GM21447 (cell line): ENCODE data around the gene TRMT1.

Experiments
- ATAC-seq: cut with Tn5 transposase; IDR thresholded peaks from one replicate; pipeline ENCODE4 v1.9.1; 2021; ENCODE audit not compliant: unreplicated experiment

TRMT1 gene

GRCh38 chr19:13074378-13074777, 42.2 kb downstream of the TRMT1 start:
- no peak for ATAC-seq

DNA sequence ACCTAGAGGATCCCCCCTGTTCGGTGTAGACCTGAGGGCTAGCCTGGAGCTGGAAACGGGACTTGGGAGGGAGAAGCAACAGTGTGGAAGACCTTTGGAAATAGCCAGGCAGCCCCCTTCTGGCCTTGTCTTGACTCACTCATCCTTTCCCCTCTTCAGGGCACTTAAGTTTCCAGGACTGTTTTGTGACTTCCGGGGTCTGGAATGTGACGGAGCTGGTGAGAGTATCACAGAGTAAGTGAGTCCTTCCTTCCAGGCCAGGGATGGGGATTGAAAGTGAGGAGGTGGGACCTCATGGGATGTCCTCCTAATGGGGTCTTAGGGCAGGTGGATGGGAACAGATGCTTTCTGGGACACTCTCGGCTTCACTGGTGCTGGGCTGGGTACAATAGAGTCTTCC, 43.3 kb downstream of the TRMT1 start:
- no peak for ATAC-seq

DNA sequence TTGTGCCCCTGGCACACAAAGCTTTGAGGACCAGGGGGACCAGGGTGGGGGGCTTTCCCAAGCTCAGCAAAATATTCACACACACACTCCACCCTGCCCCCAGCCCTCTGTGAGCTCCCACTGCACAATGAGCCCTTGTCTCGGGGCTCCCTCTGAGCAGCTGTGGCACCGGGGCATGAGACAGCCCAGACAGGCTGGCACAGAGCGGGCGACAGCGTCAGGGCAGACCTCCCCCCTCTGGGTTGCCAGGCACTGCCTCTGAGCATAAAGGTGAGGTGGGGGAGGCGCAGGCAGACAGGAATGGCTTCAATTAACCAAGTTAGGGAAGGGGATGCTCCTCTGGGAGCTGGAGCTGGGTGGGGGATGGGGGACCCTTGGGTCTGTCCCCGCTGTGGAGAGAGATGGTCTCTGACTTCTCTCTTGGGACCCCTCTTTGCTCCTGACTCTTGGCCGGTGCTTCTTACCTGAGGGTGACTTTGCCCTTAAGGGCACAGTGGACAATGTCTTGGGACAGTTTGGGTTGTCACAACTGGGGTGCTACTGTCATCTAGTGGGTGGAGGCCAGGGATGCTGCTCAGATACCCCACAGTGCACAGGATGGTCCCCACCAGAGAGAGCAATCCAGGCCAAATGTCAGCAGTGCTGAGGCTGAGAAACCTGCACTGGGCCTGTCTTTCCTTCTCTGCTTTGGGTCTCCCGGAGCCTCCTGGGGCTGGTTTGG, 44.2 kb downstream of the TRMT1 start:
- ATAC-seq = no peak

GRCh38 chr19:13071444-13072187, 44.9 kb downstream of the TRMT1 start:
- no peak for ATAC-seq

DNA sequence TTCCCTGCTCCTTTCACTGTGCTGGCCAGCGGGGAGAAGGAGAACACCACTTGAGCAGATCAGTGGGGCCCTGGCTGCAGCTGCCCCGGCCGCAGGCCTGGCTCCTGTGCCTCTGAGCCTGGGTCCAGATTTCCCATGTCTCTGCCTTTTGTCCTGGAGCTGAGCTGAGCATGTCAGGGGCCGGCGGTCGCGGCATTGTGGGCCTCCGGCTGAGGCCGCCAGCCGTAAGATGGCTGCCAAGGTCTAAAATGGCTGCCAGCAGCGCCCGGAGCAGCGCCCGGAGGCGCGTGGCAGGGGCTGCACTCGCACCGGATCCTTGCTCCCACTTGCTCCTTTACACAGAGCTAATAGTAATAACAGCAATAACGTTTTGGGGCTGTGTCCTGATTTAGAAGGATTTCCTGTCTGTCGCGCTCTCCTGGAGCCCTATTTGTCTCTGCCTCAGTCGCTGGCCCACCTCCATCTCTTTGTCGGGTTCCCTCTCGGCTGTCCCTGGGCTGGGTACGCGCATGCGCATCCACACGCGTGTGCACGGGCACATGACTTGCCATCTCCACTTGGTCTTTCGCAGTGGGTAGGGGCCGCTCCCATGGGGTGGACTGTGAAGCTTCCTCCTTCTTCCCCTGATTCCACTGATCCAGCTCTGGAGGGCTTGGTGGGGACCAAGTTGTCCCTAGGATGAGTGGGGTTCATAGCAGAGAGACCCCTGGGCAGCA, 46.0 kb downstream of the TRMT1 start:
- ATAC-seq = no peak

- no peak for ATAC-seq
Measured at GRCh38 chr19:13069415-13070359, 46.9 kb downstream of the TRMT1 start.

DNA sequence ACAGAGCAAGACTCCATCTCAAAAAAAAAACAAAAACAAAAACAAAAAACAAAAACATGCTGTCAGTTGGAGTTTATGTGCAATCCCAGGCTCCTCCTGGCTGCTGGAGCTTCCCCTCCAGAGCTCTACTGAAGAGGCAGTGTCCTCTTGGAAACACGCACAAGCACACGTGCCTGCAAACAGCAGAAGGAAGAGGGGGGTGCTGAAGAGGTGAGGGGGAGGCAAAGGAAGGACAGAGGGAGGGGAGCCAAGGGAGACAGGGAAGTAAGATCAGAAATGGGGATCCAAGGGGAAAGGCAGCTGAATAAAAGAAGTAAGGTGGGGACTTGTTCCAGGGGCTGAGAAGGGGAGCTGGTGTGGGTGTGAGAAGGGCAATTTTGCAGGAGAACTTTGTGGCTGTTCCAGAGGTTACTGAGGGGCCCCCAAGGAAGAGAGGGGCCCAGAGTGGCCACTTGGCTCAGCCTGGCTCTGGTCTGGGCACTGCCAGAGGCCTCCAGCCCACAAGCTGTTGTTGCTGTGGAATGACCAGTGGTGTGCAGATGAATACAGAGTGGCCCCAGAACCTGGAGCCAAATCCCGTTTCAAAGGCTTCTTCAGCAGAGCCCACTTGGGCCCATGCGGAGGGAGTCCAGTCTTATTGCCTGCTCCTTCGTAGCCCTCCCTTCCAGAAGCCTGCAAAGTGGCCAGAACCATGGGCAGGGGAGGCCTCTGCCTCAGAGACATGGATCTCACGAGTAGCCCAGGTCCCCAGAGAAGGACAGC, 48.3 kb downstream of the TRMT1 start:
- no peak for ATAC-seq

DNA sequence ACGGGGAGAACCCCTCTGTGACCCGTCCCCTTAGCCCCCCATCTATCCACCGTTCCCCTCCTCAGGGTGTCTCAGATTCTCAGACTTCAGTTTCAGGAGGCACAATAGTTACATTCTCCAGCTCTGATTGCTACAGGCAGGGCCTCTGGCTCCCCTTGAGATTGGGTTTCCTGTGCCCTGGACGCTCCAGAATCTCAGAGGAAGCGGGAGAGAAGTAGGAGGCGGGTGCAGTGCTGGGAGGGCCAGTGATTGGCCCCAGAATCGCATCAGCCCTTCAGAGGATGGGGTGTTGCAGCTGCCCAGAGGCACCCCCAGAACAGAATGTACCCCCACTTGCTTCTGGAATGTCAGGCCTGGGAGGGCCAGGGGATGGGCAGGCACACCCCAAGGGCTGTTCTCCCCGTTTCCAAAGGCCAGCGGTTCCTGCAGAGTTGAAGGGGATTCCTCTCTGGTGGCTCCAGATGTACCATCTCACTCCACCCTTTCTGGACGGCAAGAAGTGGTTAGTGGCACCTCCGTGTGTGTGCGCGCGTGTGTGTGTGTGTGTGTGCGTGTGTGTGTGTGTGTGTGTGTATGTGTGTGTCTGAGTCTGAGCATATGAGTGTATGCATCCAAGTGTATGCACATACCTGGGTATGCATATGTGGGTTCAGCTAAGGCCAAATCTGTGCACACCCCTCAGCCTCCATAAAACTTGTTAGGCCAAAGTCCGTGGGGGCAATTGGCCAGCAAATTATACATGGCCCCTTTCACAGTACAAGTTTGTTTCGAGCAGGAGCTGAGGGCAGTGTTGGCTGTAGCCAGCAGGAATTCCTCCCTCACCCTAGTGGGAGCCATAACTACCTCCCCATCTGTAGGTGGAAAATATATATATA, 49.4 kb downstream of the TRMT1 start:
- no peak for ATAC-seq

DNA sequence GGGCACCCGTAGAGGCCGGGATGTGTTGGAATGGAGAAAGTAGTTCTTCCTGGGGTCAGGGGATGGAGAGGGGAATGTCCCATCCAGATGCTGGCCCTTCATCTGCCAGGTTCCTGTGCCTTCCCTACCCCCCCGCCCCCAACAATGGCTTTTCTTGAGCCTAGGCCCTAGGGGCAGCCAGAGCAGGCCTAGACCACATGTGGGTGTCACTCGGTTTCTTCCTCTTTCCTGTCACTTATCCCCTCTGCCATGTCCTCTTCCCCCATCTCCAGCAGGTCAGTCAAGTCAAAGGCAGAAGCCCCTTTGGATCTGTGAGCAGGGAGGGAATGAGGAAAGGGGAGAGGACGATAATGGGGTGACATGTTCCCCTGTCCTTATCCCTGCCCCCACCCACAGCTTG, 50.3 kb downstream of the TRMT1 start:
- ATAC-seq = no peak

DNA sequence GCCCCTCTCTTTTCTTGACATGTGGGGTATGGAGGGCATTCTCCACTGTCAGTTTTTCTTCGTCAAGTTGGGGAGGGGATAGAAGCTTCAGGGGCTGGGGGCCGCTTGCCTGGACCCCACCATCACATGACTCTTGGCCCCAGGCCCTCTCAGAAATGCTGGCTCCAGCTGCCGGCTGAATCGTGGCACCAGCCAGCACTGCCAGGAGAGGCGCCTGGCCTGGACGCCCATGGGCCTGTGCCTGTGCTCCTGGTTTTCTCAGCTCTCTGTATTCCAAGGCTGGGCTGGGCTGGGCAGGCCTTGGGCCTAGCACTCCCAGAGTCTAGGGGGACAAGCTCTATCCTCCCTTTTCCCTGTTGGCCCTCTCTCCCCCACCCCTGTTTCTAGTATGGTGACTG, 52.4 kb downstream of the TRMT1 start:
- ATAC-seq = no peak

DNA sequence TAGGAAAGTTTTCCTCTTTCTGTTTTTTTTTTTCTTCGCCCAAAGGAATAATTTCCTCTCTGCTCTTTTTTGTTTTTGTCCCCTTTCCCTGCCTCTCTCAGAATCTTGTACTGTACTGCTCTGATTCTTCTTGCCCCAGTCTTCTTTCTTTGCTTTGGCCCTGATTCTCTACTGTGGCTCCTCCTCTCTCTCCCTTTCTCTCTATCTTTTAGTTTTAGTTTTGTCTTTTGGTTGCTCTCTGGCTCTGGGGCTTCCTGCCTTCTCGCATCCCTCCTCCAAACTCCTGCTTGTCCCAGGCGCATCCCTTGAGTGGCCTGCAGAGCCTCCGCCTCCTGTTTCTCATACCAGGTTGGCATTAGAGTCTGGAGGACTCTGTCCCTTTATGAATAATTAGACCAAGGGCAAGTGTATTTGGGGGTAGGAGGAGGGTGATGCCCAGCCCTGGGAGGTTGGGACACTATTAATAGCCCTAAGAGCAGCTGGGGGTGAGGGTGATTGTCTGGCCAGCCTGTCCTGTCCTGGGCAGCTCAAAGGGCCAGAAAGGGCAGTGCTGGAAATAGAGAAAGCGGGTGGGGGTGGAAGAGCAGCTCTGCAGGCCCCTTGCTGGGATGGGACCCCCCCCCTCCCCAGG, 53.0 kb downstream of the TRMT1 start:
- no peak for ATAC-seq

GRCh38 chr19:13062317-13062716, 54.2 kb downstream of the TRMT1 start:
- no peak for ATAC-seq

DNA sequence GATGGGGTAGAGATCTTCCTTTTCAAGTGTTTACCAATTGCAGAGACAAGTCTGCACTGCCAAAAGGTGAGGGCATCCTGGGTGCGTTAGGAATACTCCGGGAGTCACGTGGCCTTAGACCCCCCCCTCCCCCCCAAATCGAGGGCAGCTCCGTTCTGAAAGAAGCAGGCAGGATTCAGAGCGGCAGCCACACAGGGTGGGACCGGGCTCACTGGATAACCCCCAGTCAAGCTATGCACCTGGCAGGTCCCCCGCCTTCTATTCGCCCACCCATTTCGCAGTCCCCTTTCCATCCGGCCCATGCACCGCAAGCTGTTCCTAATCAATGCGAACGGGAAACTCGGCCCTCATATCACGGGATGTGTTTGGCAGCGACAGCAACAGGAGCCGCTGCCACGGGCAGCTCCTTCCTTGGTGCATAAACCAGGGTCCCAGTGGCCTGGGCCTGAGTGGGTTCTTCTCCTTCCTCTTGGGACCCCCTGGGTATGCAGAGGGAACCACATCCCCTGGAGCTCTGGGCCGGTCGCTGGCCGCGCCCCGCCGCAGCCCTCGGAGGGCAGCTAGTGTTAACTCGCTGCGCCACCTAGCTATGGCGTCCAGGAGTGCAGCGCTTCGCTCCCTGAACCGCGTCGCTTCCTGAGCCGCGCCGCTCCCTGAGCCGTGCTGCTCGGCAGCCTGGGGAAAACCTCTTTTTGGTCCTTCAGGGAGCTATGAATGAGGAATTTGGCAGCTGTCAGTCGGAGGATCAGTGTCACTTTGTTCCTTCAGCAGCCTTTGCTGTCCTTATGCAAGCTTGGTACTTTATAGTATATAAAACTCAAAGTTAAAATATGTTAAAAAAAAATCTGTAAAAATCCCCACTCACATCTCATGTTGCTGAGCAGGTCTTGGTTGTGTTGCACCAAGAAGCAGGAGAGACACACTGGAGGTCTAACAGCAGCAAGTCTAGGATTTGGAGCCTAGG, 55.3 kb downstream of the TRMT1 start:
- ATAC-seq = no peak

DNA sequence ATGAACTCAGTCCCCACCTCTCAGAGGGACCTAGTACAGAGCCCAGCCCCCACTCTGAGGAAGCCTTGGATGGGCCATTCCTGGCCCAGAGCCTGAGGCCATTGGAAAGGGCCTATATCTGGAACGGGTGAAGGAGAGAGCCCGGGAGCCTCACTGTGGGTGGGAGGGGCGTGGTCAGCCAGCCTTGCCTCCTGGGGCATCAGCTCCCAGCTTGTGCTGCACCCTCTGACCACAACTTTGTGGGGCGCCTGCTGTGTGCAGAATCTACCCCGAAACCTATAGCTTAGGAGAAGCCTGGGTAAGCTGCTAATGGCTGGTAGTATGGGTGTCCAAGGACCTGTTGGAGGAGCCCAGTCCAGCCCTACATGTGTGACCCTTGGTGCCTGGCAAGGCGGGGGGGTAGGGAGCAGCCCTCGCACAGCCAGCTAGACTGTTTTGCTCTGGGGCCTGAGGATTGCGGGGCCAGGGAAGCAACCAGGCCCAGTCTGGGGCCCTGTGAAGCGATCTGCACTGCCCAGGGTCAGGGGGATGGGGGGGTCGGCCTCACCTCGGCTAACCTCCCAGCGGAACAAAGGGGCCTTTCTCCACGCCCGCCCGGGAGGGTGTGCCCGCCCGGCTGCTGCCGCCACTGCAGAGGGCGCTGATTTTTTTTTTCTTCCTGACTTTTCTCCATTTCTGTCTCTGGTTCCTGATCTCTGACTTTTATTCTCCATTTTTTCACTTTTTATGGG, 56.1 kb downstream of the TRMT1 start:
- ATAC-seq = no peak

GRCh38 chr19:13058951-13059660, 57.4 kb downstream of the TRMT1 start:
- ATAC-seq = no peak

GRCh38 chr19:13057744-13058143, 58.8 kb downstream of the TRMT1 start:
- no peak for ATAC-seq
